HEK293 (cell line): ENCODE results near the gene C19orf53.

ENCODE experiments used
- CTCF ChIA-PET: fragments of 350-600 bp; formaldehyde crosslinking; extraction: SDS; loops from one replicate; lab custom pipeline; 2021; ENCODE audit warnings: antibody characterized with exemption; lab: Yijun Ruan, JAX
- POLR2A ChIA-PET: fragments of 300-600 bp; formaldehyde crosslinking; extraction: SDS; loops from one replicate; lab custom pipeline; 2020; ENCODE audit warnings: antibody characterized with exemption, inconsistent platforms; lab: Yijun Ruan, JAX
- H3K27ac ChIP-seq: fragments of 200-500 bp; sonication (Bioruptor generic); 2 replicates; pipeline ENCODE4 v1.5.1; 2014; ENCODE audit warnings: low read depth, low read length, control low read depth, inconsistent platforms; ENCODE audit errors: extremely low read depth
- H3K36me3 ChIP-seq, 2 experiments: fragments of 200-500 bp in 1 of 2; sonication (Bioruptor generic) in 1 of 2; 1 replicate in 1 of 2; 2 replicates in 1 of 2; pipeline ENCODE4 v1.5.1; 2014 to 2017; ENCODE audit warnings: inconsistent platforms in 2 of 2, low read length in 2 of 2; ENCODE audit not compliant: control insufficient read depth in 2 of 2, insufficient read depth in 1 of 2
- H3K4me1 ChIP-seq: fragments of 200-500 bp; sonication (Bioruptor generic); 2 replicates; pipeline ENCODE4 v1.5.1; 2014; ENCODE audit warnings: mild to moderate bottlenecking, low read length, inconsistent platforms; ENCODE audit not compliant: control insufficient read depth, insufficient read depth
- H3K4me3 ChIP-seq: 2 replicates; pipeline ENCODE4 v1.5.1; 2011; ENCODE audit warnings: low read depth, mild to moderate bottlenecking, control low read depth, low read length, moderate library complexity
- H3K9me3 ChIP-seq: fragments of 200-500 bp; sonication (Bioruptor generic); 2 replicates; pipeline ENCODE4 v1.5.1; 2014; ENCODE audit warnings: low read depth, low read length, inconsistent platforms; ENCODE audit not compliant: control insufficient read depth, insufficient read depth
- CTCF ChIP-seq: fragments of 450-650 bp; formaldehyde crosslinking; IDR thresholded peaks from 2 replicates; pipeline ENCODE4 v1.5.1; 2016; ENCODE audit warnings: missing biosample characterization, missing genetic modification characterization
- GLI4 ChIP-seq: fragments of 450-650 bp; formaldehyde crosslinking; IDR thresholded peaks from 2 replicates; pipeline ENCODE4 v1.5.1; 2016; ENCODE audit warnings: missing biosample characterization, missing genetic modification characterization
- GLIS1 ChIP-seq: fragments of 450-650 bp; formaldehyde crosslinking; IDR thresholded peaks from 2 replicates; pipeline ENCODE4 v1.5.1; 2016; ENCODE audit warnings: missing biosample characterization, missing genetic modification characterization
- HOXA7 ChIP-seq: sonication (generic); formaldehyde crosslinking; IDR thresholded peaks from 2 replicates; pipeline ENCODE4 v1.8.1; 2022; ENCODE audit warnings: missing genetic modification reagents, borderline replicate concordance
- HOXC10 ChIP-seq: sonication (generic); formaldehyde crosslinking; IDR thresholded peaks from 2 replicates; pipeline ENCODE4 v1.8.1; 2023; ENCODE audit warnings: mild to moderate bottlenecking, missing genetic modification reagents
- KLF17 ChIP-seq: fragments of 450-650 bp; formaldehyde crosslinking; IDR thresholded peaks from 2 replicates; pipeline ENCODE4 v1.5.1; 2016; ENCODE audit warnings: missing biosample characterization, missing genetic modification characterization
- KLF8 ChIP-seq: fragments of 450-650 bp; formaldehyde crosslinking; IDR thresholded peaks from 2 replicates; pipeline ENCODE4 v1.5.1; 2016; ENCODE audit warnings: missing biosample characterization, missing genetic modification characterization
- KLF9 ChIP-seq: fragments of 450-650 bp; formaldehyde crosslinking; IDR thresholded peaks from 2 replicates; pipeline ENCODE4 v1.5.1; 2016; ENCODE audit warnings: missing biosample characterization, missing genetic modification characterization, low read depth
- OSR2 ChIP-seq: fragments of 450-650 bp; formaldehyde crosslinking; IDR thresholded peaks from 2 replicates; pipeline ENCODE4 v1.5.1; 2016; ENCODE audit warnings: missing biosample characterization, missing genetic modification characterization
- TCF7L2 ChIP-seq: IDR thresholded peaks from 2 replicates; pipeline ENCODE4 v1.6.1; 2011; ENCODE audit warnings: low read depth, mild to moderate bottlenecking, inconsistent platforms, low read length, moderate library complexity, borderline replicate concordance
- ZFP3 ChIP-seq: fragments of 450-650 bp; formaldehyde crosslinking; IDR thresholded peaks from 2 replicates; pipeline ENCODE4 v1.5.1; 2016; ENCODE audit warnings: low read depth, missing biosample characterization, missing genetic modification characterization
- ZNF10 ChIP-seq: fragments of 450-650 bp; formaldehyde crosslinking; IDR thresholded peaks from 2 replicates; pipeline ENCODE4 v1.5.1; 2017; ENCODE audit warnings: missing biosample characterization, missing genetic modification characterization
- ZNF174 ChIP-seq: fragments of 450-650 bp; formaldehyde crosslinking; IDR thresholded peaks from 2 replicates; pipeline ENCODE4 v1.5.0; 2017; ENCODE audit warnings: missing biosample characterization, mild to moderate bottlenecking, missing genetic modification characterization
- ZNF24 ChIP-seq: fragments of 450-650 bp; formaldehyde crosslinking; IDR thresholded peaks from 2 replicates; pipeline ENCODE4 v1.5.1; 2016; ENCODE audit warnings: missing biosample characterization, missing genetic modification characterization
- ZNF266 ChIP-seq: fragments of 450-650 bp; formaldehyde crosslinking; IDR thresholded peaks from 2 replicates; pipeline ENCODE4 v1.5.1; 2016; ENCODE audit warnings: missing biosample characterization, missing genetic modification characterization, low read depth
- ZNF280D ChIP-seq: fragments of 450-650 bp; formaldehyde crosslinking; IDR thresholded peaks from 2 replicates; pipeline ENCODE4 v1.5.1; 2016; ENCODE audit warnings: missing biosample characterization, missing genetic modification characterization
- ZNF335 ChIP-seq: fragments of 450-650 bp; formaldehyde crosslinking; conservative IDR thresholded peaks from 2 replicates; pipeline ENCODE4 v1.5.1; 2016; ENCODE audit warnings: missing biosample characterization, missing genetic modification characterization
- ZNF391 ChIP-seq: fragments of 450-650 bp; formaldehyde crosslinking; IDR thresholded peaks from 2 replicates; pipeline ENCODE4 v1.5.1; 2016; ENCODE audit warnings: low read depth, missing biosample characterization, missing genetic modification characterization, borderline replicate concordance
- ZNF398 ChIP-seq: fragments of 450-650 bp; formaldehyde crosslinking; IDR thresholded peaks from 2 replicates; pipeline ENCODE4 v1.5.1; 2017; ENCODE audit warnings: missing biosample characterization, missing genetic modification characterization
- ZNF548 ChIP-seq: fragments of 450-650 bp; formaldehyde crosslinking; IDR thresholded peaks from 2 replicates; pipeline ENCODE4 v1.5.1; 2016; ENCODE audit warnings: missing biosample characterization, missing genetic modification characterization
- ZNF555 ChIP-seq: fragments of 450-650 bp; formaldehyde crosslinking; conservative IDR thresholded peaks from 2 replicates; pipeline ENCODE4 v1.5.1; 2017; ENCODE audit warnings: missing biosample characterization, mild to moderate bottlenecking, missing genetic modification characterization, inconsistent platforms
- ZNF580 ChIP-seq: fragments of 450-650 bp; formaldehyde crosslinking; IDR thresholded peaks from 2 replicates; pipeline ENCODE4 v1.5.1; 2016; ENCODE audit warnings: missing biosample characterization, missing genetic modification characterization
- ZNF600 ChIP-seq: fragments of 450-650 bp; formaldehyde crosslinking; IDR thresholded peaks from 2 replicates; pipeline ENCODE4 v1.5.1; 2016; ENCODE audit warnings: missing biosample characterization, missing genetic modification characterization
- ZNF660 ChIP-seq: fragments of 450-650 bp; IDR thresholded peaks from 2 replicates; pipeline ENCODE4 v1.5.1; 2018; ENCODE audit warnings: missing biosample characterization, mild to moderate bottlenecking, missing genetic modification characterization
- ZNF670 ChIP-seq: fragments of 450-650 bp; formaldehyde crosslinking; IDR thresholded peaks from 2 replicates; pipeline ENCODE4 v1.5.1; 2016; ENCODE audit warnings: missing biosample characterization, missing genetic modification characterization, low read depth
- ZNF777 ChIP-seq: fragments of 450-650 bp; formaldehyde crosslinking; IDR thresholded peaks from 2 replicates; pipeline ENCODE4 v1.5.1; 2017; ENCODE audit warnings: missing biosample characterization, missing genetic modification characterization, borderline replicate concordance
- ZNF792 ChIP-seq: fragments of 450-650 bp; formaldehyde crosslinking; IDR thresholded peaks from 2 replicates; pipeline ENCODE4 v1.5.1; 2016; ENCODE audit warnings: missing biosample characterization, missing genetic modification characterization
- ZSCAN16 ChIP-seq: fragments of 450-650 bp; formaldehyde crosslinking; IDR thresholded peaks from 2 replicates; pipeline ENCODE4 v1.5.1; 2016; ENCODE audit warnings: missing biosample characterization, missing genetic modification characterization
- ZSCAN30 ChIP-seq: fragments of 450-650 bp; IDR thresholded peaks from 2 replicates; pipeline ENCODE4 v1.5.1; 2018; ENCODE audit warnings: missing biosample characterization, mild to moderate bottlenecking, missing genetic modification characterization, moderate library complexity

The C19orf53 gene

GRCh38 chr19:13825489-13826441 lies 51.5 kb downstream of the C19orf53 start:
- Histone ChIP-seq H3K4me3 (no peak overlapping the region), H3K9me3 (no peaks in the 10 kb centered on the region), H3K4me1 (no peaks in the 10 kb centered on the region), H3K36me3 (peaks cover 0 to 21% of the 10 kb centered on the region in 2 experiments; a peak in 2 of 3 replicates), H3K27ac (no peak overlapping the region)
- ChIA-PET CTCF (interaction anchor here (0.6 to 2.2 kb wide), 3 partner anchors 36 to 953 kb away, joined by 3 to 7 read pairs (median 4); no protein-coding TSS in a partner anchor), POLR2A (interaction anchor here (0.7 kb wide), 1 partner anchor 168 kb away, joined by 5 read pairs; no protein-coding TSS in a partner anchor)
- TF ChIP-seq ZNF24 (tag by site-specific recombination), result no peak
- TF ChIP-seq ZFP3 (tag by site-specific recombination), result no peak
- no peak for TF ChIP-seq ZSCAN16 (tag by site-specific recombination)
- 0 out of 2 replicates have a peak, but pooled peaks have one; percentile 18 for TF ChIP-seq KLF17 (tag by site-specific recombination)
- peak; percentile 82 for TF ChIP-seq KLF9 (tag by site-specific recombination)
- TF ChIP-seq ZNF548, result no peak
- TF ChIP-seq ZNF792, result no peak
- TF ChIP-seq ZNF600, result no peak
- TF ChIP-seq ZNF10 (tag by site-specific recombination), result no peak
- TF ChIP-seq ZNF670 (tag by site-specific recombination), result no peak
- no peak for TF ChIP-seq ZNF280D (tag by site-specific recombination)
- no peak for TF ChIP-seq ZNF660
- no peak for TF ChIP-seq HOXC10
- TF ChIP-seq ZNF391 (tag by site-specific recombination), result no peak
- TF ChIP-seq ZNF266 (tag by site-specific recombination), result peak; percentile 39; the same call in 1 of the 2 replicates
- TF ChIP-seq ZNF555 (tag by site-specific recombination), result no peak
- no peak for TF ChIP-seq GLI4 (tag by site-specific recombination)
- no peak for TF ChIP-seq ZNF580 (tag by site-specific recombination)
- no peak for TF ChIP-seq TCF7L2
- no peak for TF ChIP-seq ZNF777 (tag by site-specific recombination)
- peak; percentile 78; the same call in 1 of the 2 replicates for TF ChIP-seq KLF8 (tag by site-specific recombination)
- no peak for TF ChIP-seq ZNF335 (tag by site-specific recombination)
- no peak for TF ChIP-seq ZNF398 (tag by site-specific recombination)
- no peak for TF ChIP-seq OSR2 (tag by site-specific recombination)
- TF ChIP-seq HOXA7 (CRISPR knock-in tag), result no peak
- TF ChIP-seq GLIS1, result peak; percentile 72
- no peak for TF ChIP-seq ZNF174 (tag by site-specific recombination)
- TF ChIP-seq CTCF (tag by site-specific recombination), result 0 out of 2 replicates have a peak, but pooled peaks have one; percentile 3
- no peak for TF ChIP-seq ZSCAN30
